K562 (cell line): ENCODE data around the gene HSD11B2. TPM values are rescaled to one million over a fixed set of nuclear protein-coding genes. Genes with fewer than 3 reads are reported as not detected.

Experiments used
- ATAC-seq: fragments of 200-7000 bp; cut with Tn5 transposase; 3 replicates; pipeline ENCODE4 v1.9.1; 2020; ENCODE audit warnings: moderate library complexity
- BruUV-seq: library from RNA; stranded (reverse); fragments of 400-500 nt; replicated peaks from 2 replicates; lab custom pipeline; 2021; lab: Mats Ljungman, UMichigan
- CTCF ChIA-PET: fragments of 300-600 bp; formaldehyde crosslinking; extraction: SDS; loops from one replicate; lab custom pipeline; 2021; ENCODE audit warnings: low intra/inter-chr PET ratio; lab: Yijun Ruan, JAX
- POLR2A ChIA-PET: fragments of 300-600, 350-650 bp; sonication (Branson Sonifier 250); formaldehyde crosslinking; extraction: SDS; loops from one replicate; lab custom pipeline; 2021; ENCODE audit warnings: antibody characterized with exemption, inconsistent platforms; lab: Yijun Ruan, JAX
- DNase-seq, 4 experiments: peaks; one replicate each; pipeline versions ENCODE4 v3.0.0 to v3.0.0-alpha.2; 2011 to 2018; ENCODE audit warnings: low spot score in 3 of 4, mixed read lengths in 3 of 4; ENCODE audit errors: extremely low read depth in 1 of 4
- FAIRE-seq: peaks from 2 replicates; lab custom pipeline; 2011; peaks lifted over from hg19 to GRCh38; lab: Jason Lieb, UNC
- H2AFZ ChIP-seq: 2 replicates; pipeline ENCODE4 v1.6.0; 2011; ENCODE audit warnings: low read depth, low read length, control low read depth, inconsistent platforms
- H3K27ac ChIP-seq: fragments of 200-600 bp; 3 replicates; pipeline ENCODE4 v1.8.0; 2011; ENCODE audit warnings: low read depth, mild to moderate bottlenecking, control low read depth, inconsistent platforms, low read length, moderate library complexity, mixed read lengths; ENCODE audit errors: extremely low read depth
- H3K27me3 ChIP-seq, 2 experiments: fragments of 300-600 bp in 1 of 2; 2 replicates in 1 of 2; 3 replicates in 1 of 2; pipeline versions ENCODE4 v1.6.0 to v1.8.0; 2011; ENCODE audit warnings: inconsistent platforms in 2 of 2, low read length in 2 of 2, mild to moderate bottlenecking in 1 of 2, mixed read lengths in 1 of 2, moderate library complexity in 1 of 2; ENCODE audit not compliant: control insufficient read depth in 2 of 2, insufficient read depth in 2 of 2
- H3K36me3 ChIP-seq: fragments of 300-600 bp; 3 replicates; pipeline ENCODE4 v1.8.0; 2011; ENCODE audit warnings: mild to moderate bottlenecking, low read length, inconsistent platforms; ENCODE audit not compliant: control insufficient read depth, insufficient read depth
- H3K4me1 ChIP-seq, 2 experiments: fragments of 200-600 bp in 1 of 2; replicated peaks in 1 of 2; 2 replicates in 1 of 2; 3 replicates in 1 of 2; pipeline versions ENCODE4 v1.5.1 to v1.8.0; 2011; ENCODE audit warnings: inconsistent platforms in 2 of 2, low read length in 2 of 2, mild to moderate bottlenecking in 1 of 2, mixed read lengths in 1 of 2, moderate library complexity in 1 of 2; ENCODE audit not compliant: control insufficient read depth in 2 of 2, insufficient read depth in 2 of 2
- H3K4me2 ChIP-seq: 2 replicates; pipeline ENCODE4 v1.6.1; 2011; ENCODE audit warnings: low read length, control low read depth, inconsistent platforms, mixed read lengths; ENCODE audit not compliant: insufficient read depth
- H3K4me3 ChIP-seq: fragments of 200-600 bp; sonication (generic), shearing (Covaris generic); 2 replicates; pipeline ENCODE4 v1.5.1; 2016; ENCODE audit warnings: control low read depth, inconsistent platforms
- H3K79me2 ChIP-seq: fragments of 200-600 bp; 3 replicates; pipeline ENCODE4 v1.8.0; 2011; ENCODE audit warnings: low read length, inconsistent platforms; ENCODE audit not compliant: control insufficient read depth, insufficient read depth
- H3K9ac ChIP-seq, 2 experiments: 2 replicates each; pipeline versions ENCODE4 v1.6.0 to v1.6.1; 2011; ENCODE audit warnings: low read depth in 2 of 2, low read length in 2 of 2, control low read depth in 1 of 2, inconsistent platforms in 1 of 2, mild to moderate bottlenecking in 1 of 2, mixed read lengths in 1 of 2; ENCODE audit not compliant: insufficient read depth in 1 of 2
- H3K9me1 ChIP-seq: one replicate; pipeline ENCODE4 v1.6.0; 2011; ENCODE audit warnings: inconsistent platforms, mild to moderate bottlenecking, low read length, moderate library complexity; ENCODE audit not compliant: control insufficient read depth, insufficient read depth
- H3K9me3 ChIP-seq: replicated peaks from 2 replicates; pipeline ENCODE4 v1.5.1; 2011; ENCODE audit warnings: low read depth, low read length, inconsistent platforms; ENCODE audit not compliant: control insufficient read depth, insufficient read depth
- H4K20me1 ChIP-seq: replicated peaks from 2 replicates; pipeline ENCODE4 v1.6.1; 2011; ENCODE audit warnings: low read length, inconsistent platforms, mixed read lengths; ENCODE audit not compliant: control insufficient read depth, insufficient read depth
- IFI16 ChIP-seq: fragments of 250-450 bp; sonication (Bioruptor Pico); IDR thresholded peaks from 2 replicates; pipeline ENCODE4 v2.1.2; 2022; ENCODE audit warnings: mild to moderate bottlenecking, inconsistent platforms
- MAFG ChIP-seq: fragments of 450-650 bp; conservative IDR thresholded peaks from 2 replicates; pipeline ENCODE4 v1.6.1; 2016; ENCODE audit warnings: missing genetic modification characterization, missing compliant biosample characterization
- NFIC ChIP-seq: fragments of 450-650 bp; IDR thresholded peaks from 2 replicates; pipeline ENCODE4 v1.6.1; 2017; ENCODE audit warnings: mild to moderate bottlenecking, inconsistent platforms
- ZNF316 ChIP-seq: fragments of 450-650 bp; IDR thresholded peaks from 2 replicates; pipeline ENCODE4 v1.6.1; 2016
- ZNF707 ChIP-seq: fragments of 250-450 bp; sonication (Bioruptor Pico); conservative IDR thresholded peaks from 2 replicates; pipeline ENCODE4 v1.8.0; 2022; ENCODE audit warnings: inconsistent platforms, mild to moderate bottlenecking, moderate library complexity
- WGBS: fragments of 100-300 bp; shearing (Covaris generic); methylation state at CpG from one replicate; pipeline ENCODE4 v1.1.6; 2016; ENCODE audit warnings: low coverage, mixed read lengths; ENCODE audit not compliant: insufficient coverage; ENCODE audit errors: missing lambda C conversion rate; 5-methylcytosine and 5-hydroxymethylcytosine counted together
- in situ Hi-C: fragments of 300-500 bp; cut with MboI; formaldehyde crosslinking; loops from 4 replicates; pipeline ENCODE4 v1.15.0; 2018; ENCODE audit warnings: inconsistent platforms, mixed read lengths
- intact Hi-C: fragments of 100-400 bp; cut with micrococcal nuclease; formaldehyde crosslinking; loops from 2 replicates; pipeline ENCODE4 v1.14.2; 2022
- polyA plus RNA-seq, 8 experiments: library from polyadenylated mRNA; depleted of rRNA in 4 of 8; stranded (reverse) in 5 of 8; unstranded in 3 of 8; fragments of >200 nt; fragmentation: Nextera tagmentation in 2 of 8; fragmentation: Illumina TruSeq in 1 of 8; extraction: Ambion mirVana in 2 of 8; extraction: Trizol in 1 of 8; gene quantifications; 2 replicates each; pipeline versions ENCODE4 v1.2.1 to v1.2.3, GENCODE V29; 2011 to 2014; ENCODE audit warnings: inconsistent platforms in 1 of 8, missing spikeins in 1 of 8
- total RNA-seq, 7 experiments: library from RNA; depleted of rRNA in 6 of 7; stranded (reverse); fragments of >200 nt in 6 of 7; fragmentation: Illumina TruSeq in 2 of 7; extraction: Trizol in 2 of 7; gene quantifications; 2 replicates each; pipeline versions ENCODE4 v1.2.1 to v1.2.3, GENCODE V29; 2011 to 2021; ENCODE audit warnings: low replicate concordance in 1 of 7
- TF ChIP-seq, protein P1 (sequence below): fragments of 450-650 bp; formaldehyde crosslinking; conservative IDR thresholded peaks from 2 replicates; pipeline ENCODE4 v1.4.0; 2022; ENCODE audit warnings: mild to moderate bottlenecking, missing genetic modification characterization

HSD11B2 gene
- total and polyA plus RNA-seq, 9 of the 15 experiments (the other 6 are each of a cell fraction or from before 2014, with no cell fraction given), result 0.08 to 2.0 (median 0.79) TPM

DNA sequence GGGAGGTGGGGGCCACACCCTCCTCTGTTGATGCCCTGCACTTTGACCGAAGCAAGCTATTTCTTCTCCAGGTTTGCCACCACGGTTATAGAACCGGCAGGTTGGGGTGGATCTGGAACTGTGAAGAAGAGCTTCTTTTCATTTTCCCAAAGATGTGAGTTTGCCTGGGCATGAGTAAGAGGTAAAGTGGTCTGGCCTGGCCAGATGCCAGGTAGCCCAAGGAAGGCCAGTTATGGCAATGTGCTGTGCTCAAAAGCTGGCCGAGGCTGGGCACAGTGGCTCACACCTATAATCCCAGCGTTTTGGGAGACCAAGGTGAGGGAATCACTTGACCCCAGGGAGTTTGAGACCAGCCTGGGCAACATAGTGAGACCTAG lies 31.3 kb downstream of the HSD11B2 start:
- peaks cover 36% of the 10 kb centered on the region; the same call in 2 of the 3 replicates for H3K36me3 ChIP-seq
- H4K20me1 ChIP-seq, result peaks cover 66% of the 10 kb centered on the region
- H3K79me2 ChIP-seq, result peaks cover 48% of the 10 kb centered on the region
- no peak overlapping the region for H3K4me3 ChIP-seq
- H3K27me3 ChIP-seq, result no peaks in the 10 kb centered on the region
- no peak for FAIRE-seq
- H3K27ac ChIP-seq, result no peak overlapping the region
- H3K4me1 ChIP-seq, result peaks cover 30 to 48% of the 10 kb centered on the region in 2 experiments
- ChIA-PET CTCF (no interaction called here), POLR2A (interaction anchor here (0.5 to 1.5 kb wide), 6 partner anchors 9 to 477 kb away, joined by 3 to 5 read pairs (median 3); no protein-coding TSS in a partner anchor)
- H3K9ac ChIP-seq, result no peak overlapping the region
- no peaks in the 10 kb centered on the region for H3K9me3 ChIP-seq
- intact Hi-C loops (loop anchor here (10.0 kb wide), 1 partner anchor 507 kb away; no protein-coding TSS in a partner anchor), in situ Hi-C loops (no loop called here)
- no peak for ATAC-seq
- peaks cover 24% of the 10 kb centered on the region for H3K9me1 ChIP-seq
- no peak overlapping the region for H3K4me2 ChIP-seq
- no peak overlapping the region for H2AFZ ChIP-seq
- no peak for DNase-seq
- BruUV-seq, result no TSS peak
- no peak for TF ChIP-seq IFI16 (CRISPR knock-in tag)
- peak; percentile 60 for TF ChIP-seq NFIC
- TF ChIP-seq, protein P1, sequence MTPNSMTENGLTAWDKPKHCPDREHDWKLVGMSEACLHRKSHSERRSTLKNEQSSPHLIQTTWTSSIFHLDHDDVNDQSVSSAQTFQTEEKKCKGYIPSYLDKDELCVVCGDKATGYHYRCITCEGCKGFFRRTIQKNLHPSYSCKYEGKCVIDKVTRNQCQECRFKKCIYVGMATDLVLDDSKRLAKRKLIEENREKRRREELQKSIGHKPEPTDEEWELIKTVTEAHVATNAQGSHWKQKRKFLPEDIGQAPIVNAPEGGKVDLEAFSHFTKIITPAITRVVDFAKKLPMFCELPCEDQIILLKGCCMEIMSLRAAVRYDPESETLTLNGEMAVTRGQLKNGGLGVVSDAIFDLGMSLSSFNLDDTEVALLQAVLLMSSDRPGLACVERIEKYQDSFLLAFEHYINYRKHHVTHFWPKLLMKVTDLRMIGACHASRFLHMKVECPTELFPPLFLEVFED (CRISPR knock-in tag), result no peak
- WGBS, result 81% methylated on average over 5 of the region's 5 CpGs

DNA sequence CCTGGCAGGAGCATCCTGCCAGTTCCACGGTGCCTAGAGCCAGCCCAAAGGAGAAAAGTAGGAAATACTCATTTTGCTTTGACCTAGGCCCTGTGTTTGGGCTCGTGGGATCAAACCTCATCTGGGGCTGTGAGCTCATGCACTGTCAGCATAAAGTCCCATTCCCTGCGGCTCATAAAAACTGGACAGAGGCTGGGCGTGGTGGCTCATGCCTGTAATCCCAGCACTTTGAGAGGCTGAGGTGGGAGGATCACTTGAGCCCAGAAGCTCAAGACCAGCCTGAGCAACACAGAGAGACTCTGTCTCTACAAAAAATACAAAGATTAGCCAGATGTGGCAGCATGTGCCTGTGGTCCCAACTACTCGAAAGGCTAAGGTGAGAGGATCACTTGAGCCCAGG lies 32.1 kb downstream of the HSD11B2 start:
- ATAC-seq, result no peak
- H3K9me3 ChIP-seq, result no peaks in the 10 kb centered on the region
- H3K27ac ChIP-seq, result no peak overlapping the region
- DNase-seq, result no peak
- H3K4me1 ChIP-seq, result peaks cover 30 to 46% of the 10 kb centered on the region in 2 experiments
- no peak overlapping the region for H3K4me2 ChIP-seq
- peaks cover 71% of the 10 kb centered on the region for H4K20me1 ChIP-seq
- in situ Hi-C loops, result no loop called here
- ChIA-PET POLR2A (interaction anchor here (0.6 to 1.5 kb wide), 4 partner anchors 10 to 177 kb away, joined by 3 to 5 read pairs (median 3); no protein-coding TSS in a partner anchor), CTCF (interaction anchor here (0.6 kb wide), 1 partner anchor 32 kb away, joined by 3 read pairs; no protein-coding TSS in a partner anchor)
- no peak overlapping the region for H2AFZ ChIP-seq
- H3K9me1 ChIP-seq, result peaks cover 24% of the 10 kb centered on the region
- no peak for FAIRE-seq
- no TSS peak for BruUV-seq
- H3K4me3 ChIP-seq, result no peak overlapping the region
- no peaks in the 10 kb centered on the region for H3K27me3 ChIP-seq
- peaks cover 36% of the 10 kb centered on the region; the same call in 2 of the 3 replicates for H3K36me3 ChIP-seq
- H3K9ac ChIP-seq, result 0 out of 4 replicates have a peak overlapping the region, but pooled peaks of 1 of the 2 experiments have one; percentile 31
- intact Hi-C loops, result loop anchor here (10.0 kb wide), 1 partner anchor 508 kb away; no protein-coding TSS in a partner anchor
- peak; percentile 83 for TF ChIP-seq ZNF316
- peak; percentile 45 for TF ChIP-seq MAFG (tag)
- TF ChIP-seq ZNF707 (CRISPR knock-in tag), result no peak
- peaks cover 56% of the 10 kb centered on the region for H3K79me2 ChIP-seq
- WGBS, result 71% methylated on average over 5 of the region's 5 CpGs
